Kasumi-1 (cell line): ENCODE results near the gene FMO5.
"Not testable (repeated sequence)": the region's sequence is repeated elsewhere in the genome, so short reads cannot be mapped to it uniquely, and the experiment has no call there.

Source experiments
- DNase-seq, 2 experiments: peaks; one replicate each; lab custom pipeline; 2025; lab: John Stamatoyannopoulos, UW

Gene FMO5

GRCh38 chr1:147238925-147239820 is 14.0 kb upstream of the FMO5 start:
- no peak for DNase-seq

DNA sequence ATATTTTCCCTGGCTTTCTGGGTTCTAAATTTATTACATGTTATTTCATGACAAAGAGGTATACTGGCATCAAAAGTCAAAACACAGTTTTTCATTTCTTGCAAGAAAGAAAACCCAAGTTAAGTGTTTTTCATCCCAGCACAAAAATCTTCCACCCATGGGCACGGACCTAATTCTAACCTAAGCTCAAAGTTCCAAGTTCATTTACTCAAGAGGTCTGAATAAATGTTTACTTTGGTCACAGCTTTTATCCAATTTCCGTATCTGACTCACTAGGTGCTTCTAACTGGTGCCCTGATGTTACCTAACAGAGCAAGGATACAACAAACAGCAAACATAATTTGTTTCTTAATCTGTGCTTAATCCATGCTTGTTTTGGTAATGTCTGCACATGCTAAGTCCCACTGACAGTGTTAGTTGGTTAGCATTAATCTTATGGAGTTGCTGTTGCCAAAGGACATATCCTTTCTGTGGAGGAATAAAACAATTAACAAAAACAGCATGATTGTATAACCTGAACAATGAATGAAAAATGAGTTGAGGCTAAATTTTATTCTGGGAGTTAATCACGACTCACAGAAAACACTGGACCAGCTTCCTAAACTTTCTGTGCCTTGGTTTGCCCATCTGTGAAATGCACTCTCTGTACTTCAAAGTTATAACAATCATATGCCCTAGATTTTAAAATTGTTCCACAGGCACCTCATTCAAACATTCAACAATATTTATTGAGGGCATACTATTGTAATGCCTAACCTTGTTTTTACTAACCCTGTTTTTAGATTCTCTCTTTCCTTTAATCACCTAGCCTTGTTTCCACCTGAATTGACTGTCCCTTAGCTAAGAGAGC is 13.1 kb upstream of the FMO5 start:
- DNase-seq, result no peak

DNA sequence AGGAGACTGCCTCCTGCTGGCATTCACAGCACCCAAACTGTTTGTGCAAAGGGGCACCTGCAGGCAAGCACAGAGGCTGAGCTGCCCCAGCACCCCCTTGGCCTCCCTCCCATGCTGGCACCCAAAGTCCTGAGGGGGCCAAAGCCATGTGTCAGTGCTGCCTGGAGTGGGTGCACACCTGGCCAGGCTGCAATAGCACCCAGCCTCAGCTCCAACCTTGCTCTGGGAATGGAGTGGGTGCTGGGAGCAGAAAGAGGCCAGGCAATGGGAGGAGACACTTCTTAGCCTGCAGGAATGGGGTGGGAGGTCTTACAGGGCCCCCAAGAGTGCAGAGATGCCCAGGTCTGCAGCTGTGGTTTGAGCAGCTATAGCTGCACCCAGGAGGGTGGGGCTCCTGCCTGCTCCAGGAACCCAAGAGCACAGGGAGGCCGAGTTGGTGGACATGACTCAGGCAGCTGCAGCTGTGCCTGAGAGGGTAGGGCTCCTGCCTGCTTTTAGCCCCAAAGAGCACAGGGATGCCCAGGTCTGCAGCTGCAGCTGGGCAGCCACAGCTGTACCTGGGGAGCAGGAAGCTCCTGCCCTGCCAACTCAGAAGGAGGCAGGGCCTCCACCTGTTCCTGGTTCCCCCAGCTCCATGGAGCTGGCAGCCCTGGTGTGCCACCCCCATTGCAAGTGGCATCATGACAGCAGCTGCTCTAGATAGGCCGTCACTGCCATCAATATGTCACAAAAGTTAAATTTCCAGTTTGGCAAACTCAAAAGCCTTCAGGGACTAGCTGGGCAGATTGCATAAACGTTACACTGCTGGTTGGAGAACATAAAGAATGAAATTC is 12.0 kb upstream of the FMO5 start:
- no peak for DNase-seq

GRCh38 chr1:147236448-147236847 is 11.3 kb upstream of the FMO5 start:
- no peak for DNase-seq

DNA sequence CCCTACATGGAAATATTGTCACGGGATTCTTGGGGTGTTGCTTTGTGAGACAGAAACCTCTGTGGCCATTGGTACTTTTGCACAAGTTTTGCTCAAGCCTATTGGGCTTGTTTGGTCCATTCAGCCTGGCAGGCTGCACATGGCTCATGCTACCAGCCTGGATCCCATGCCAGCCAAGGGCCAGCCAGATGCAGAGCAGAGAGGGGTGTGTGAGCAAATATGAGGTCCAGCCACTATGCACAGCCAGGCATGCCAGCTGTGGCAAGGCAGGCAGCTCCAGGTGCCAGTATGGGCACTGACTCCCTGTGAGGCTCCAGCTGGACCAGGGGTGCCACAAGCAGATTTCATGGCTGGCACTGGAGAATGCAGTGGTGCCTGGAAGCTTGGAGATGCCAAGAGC is 10.7 kb upstream of the FMO5 start:
- DNase-seq, result no peak

- not testable (repeated sequence) for DNase-seq
Measured at GRCh38 chr1:147233903-147234302, 8.8 kb upstream of the FMO5 start.

DNA sequence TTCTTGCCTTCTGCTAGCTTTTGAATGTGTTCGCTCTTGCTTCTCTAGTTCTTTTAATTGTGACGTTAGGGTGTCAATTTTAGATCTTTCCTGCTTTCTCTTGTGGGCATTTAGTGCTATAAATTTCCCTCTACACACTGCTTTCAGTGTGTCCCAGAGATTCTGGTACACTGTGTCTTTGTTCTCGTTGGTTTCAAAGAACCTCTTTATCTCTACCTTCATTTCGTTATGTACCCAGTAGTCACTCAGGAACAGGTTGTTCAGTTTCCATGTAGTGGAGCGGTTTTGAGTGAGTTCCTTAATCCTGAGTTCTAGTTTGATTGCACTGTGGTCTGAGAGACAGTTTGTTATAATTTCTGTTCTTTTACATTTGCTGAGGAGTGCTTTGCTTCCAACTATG is 5.9 kb upstream of the FMO5 start:
- DNase-seq, result not testable (repeated sequence)

DNA sequence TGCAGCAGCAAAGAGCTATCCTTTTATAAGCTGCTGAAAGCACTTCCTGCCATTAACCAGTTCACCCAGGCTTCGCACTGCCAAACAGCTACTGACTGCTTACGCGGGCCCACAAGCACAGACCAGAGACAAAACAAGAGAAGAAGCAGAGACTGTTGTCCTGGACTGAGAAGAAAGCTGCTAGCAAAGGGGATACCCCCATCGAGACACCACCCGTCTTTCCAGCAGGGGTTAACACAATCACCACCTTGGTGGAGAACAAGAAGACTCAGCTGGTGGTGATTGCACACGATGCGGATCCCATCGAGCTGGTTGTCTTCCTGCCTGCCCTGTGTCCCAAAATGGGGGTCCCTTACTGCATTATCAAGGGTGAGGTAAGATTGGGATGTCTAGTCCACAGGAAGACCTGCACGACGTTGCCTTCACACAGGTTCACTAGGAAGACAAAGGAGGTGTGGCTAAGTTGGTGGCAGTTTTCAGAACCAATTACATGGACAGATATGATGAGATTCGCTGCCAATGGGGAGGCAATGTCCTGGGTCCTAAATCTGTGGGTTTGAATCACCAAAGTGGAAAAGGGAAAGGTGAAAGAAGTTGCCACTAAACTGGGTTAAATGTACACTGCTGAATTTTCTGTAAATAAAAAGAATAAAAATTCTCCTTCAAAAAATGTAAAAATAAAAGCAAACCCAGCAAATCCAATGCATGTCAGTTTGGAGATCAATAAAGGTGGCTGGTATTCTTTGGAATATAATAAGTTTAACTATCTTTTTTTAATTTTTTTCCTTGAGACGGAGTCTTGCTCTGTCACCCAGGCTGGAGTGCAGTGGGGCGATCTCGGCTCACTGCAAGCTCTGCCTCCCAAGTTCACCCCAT is 1.2 kb downstream of the FMO5 start:
- DNase-seq, result no peak

DNA sequence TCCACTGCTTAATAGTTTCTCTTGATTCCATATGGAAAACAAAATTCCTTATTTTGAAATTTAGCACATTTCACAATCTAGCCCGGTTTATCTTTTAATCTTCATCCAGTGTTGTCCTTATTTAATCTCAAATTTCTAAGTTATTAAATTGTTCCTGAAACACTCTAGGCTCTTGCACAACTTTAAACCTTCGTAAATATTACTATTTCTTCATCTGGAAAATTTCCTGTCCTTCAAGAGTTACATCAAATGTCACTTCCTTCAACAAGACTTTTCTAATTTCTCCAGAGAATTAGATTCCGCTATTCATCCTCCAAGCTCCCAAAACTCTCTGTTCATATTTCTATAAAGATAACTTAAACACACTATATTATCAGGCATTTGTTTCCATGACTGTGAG is 6.5 kb downstream of the FMO5 start:
- DNase-seq, result no peak

GRCh38 chr1:147217141-147217540 is 8.0 kb downstream of the FMO5 start:
- DNase-seq, result no peak

DNA sequence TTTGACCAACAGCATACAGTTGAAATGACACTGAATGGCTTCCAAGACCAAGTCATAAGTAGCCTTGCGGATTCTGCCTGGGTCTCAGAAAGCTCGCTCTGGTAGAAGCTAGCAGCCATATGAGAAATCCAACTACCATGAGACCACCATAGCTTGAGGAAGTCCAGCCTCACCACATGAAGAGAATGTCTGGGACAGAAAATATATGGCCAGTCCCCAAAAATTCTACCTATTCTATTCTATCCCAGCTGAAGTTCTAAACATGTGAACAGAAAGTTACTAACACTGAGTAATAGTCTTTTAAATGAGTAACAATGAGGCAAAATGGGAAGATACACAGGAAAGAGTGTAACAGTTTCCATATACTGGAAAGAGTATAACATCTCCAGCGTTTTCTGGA is 9.0 kb downstream of the FMO5 start:
- DNase-seq, result no peak

DNA sequence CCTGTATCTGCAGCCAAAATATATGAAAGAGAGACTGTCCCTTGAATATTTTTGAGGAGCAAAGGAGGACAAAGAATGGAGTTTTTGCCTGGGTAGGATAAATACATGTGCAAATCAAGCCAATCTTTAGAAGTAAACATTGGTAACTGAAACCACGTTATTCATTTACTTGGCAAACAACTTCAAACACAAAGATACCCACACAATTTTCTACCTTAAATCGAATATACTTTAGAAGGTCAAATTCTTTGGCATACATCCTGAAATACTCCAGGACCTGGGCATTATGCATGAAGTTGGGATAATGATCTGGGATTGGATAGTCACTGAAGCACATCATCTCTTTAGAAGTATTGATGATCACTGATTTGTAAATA is 9.6 kb downstream of the FMO5 start:
- no peak for DNase-seq

DNA sequence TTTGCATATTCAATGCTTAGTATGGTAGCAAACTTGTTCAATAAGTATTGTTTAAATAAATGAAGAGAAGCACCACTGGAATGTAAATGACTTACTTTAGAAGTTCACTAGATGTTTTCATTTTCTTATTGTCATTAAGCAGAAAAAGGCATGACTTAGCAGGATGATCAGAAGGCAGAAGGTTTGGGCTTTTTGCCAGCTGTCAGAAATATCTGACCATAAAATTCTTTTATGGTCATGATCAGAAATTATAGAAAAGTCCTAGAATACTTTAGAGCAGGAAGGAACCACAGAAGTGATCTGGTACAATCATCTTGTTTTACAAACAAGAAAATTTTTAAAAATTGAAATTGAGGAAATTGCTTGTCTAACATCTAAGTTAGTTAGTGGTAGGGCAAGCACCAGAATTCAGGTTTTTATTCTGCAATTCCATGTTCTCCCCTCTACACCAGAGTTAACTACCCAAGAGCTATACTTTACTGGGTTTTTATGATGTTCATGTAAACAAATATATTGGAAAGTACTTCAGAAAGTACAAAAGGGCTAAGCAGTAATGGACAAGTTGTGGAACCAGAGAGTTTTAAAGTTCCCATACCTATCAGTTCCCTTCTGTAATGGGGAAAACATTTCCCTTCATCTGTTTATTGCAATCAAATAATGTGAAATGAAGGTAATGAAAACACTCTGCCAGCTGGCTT is 10.1 kb downstream of the FMO5 start:
- DNase-seq, result no peak

- no peak for DNase-seq
Measured at GRCh38 chr1:147214325-147214724, 10.8 kb downstream of the FMO5 start.

- no peak for DNase-seq
Measured at GRCh38 chr1:147213271-147213670, 11.9 kb downstream of the FMO5 start.

DNA sequence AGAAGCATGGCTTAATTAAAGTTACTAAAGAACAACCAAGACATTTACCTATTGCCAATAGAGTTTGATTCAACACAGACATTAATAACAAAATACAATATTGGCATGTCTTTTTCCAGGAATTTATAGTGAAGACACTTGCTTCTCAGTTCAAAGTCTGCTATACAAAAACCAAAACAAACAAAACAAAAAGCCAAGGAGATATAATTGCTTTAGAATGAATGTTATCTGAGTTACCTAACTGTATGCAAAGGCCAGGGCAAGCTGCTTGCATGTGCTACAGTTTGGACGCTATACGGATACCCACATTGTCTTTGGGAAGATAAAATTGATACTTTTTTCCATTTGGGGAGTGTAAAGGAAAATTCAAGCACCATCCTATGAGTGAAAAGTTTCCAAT is 13.6 kb downstream of the FMO5 start:
- no peak for DNase-seq

- DNase-seq, result no peak
Measured at GRCh38 chr1:147210987-147211386, 14.2 kb downstream of the FMO5 start.

DNA sequence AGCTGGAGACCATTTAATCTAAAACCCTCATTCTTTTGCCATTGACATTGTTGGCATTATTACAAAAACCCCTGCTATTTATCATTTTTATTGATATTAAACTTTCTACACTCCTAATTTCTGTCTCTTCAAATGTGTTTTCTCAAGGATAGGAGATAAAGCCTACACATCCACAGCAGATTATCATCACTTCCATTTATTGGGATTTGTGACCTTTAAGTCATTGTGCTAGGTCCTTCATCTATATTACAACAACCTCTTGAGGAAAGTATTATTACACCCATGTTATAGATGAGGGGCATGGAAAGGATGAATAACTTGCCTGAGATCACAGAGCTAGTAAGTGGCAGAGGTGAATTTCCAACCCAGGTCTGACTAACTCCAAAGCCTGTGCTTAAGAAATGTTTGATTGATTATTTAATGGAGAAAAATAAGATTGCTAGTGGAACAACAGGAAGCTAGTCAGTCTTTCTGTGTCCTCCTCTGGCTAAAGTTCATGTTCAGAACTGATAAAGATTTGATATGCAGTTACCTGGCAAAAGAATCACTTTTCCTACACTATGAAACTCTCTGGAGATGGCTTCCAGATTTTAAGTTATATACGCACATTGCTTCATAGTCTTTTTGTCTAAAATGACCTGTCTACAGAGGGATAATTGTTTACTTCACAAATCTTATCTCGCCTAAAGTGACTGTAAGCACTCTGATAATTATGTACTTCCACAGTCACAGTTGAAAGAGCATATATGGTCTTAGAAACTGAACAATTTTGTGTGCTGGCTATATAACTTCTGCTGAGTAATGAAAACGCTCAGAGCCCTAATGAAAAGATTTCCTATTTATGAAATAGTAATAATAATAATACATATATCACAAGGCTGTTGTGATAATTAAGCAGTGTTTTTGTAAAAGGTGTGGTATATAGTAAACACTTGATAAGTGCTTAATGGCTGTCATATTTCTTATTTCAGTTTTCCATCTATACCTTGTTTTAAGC is 15.0 kb downstream of the FMO5 start:
- no peak for DNase-seq

DNA sequence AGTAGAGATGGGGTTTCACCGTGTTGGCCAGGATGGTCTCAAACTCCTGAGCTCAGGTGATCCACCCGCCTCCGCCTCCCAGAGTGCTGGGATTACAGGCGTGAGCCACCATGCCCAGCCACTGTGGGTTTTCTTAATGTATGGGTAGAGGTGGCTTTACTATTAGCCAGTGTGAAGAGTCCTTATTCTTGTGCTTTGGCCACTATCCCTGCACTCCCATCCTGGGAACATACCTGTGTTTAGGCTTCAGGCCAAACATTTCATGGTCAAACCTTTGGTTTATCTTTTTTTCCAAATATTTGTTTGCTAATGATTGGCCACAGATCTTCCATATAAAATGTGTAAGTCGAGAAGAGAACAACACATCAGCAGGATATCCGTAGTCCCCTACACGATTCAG is 16.5 kb downstream of the FMO5 start:
- no peak for DNase-seq
